ENCODE results near the gene FMO2.

Gene FMO2

GRCh38 chr1:171177261-171177660 is 7.8 kb upstream of the FMO2 start:
- no peaks in the 10 kb centered on the region for H3K9me3 Mint-ChIP-seq
- no peak overlapping the region for H3K4me3 Mint-ChIP-seq
- peaks cover 3% of the 10 kb centered on the region for H3K27me3 Mint-ChIP-seq (ENCODE audit: low read depth, poor library complexity)
- TF ChIP-seq CTCF (IDR thresholded peaks at IDR 0.05), result no peak
- DNase-seq, result no peak
- no peaks in the 10 kb centered on the region for H3K36me3 Mint-ChIP-seq (ENCODE audit: low read depth)
- no peaks in the 10 kb centered on the region for H3K4me1 Mint-ChIP-seq
- H3K27ac Mint-ChIP-seq, result no peak overlapping the region

- Mint-ChIP-seq H3K27me3 (ENCODE audit: low read depth, poor library complexity) (peaks cover 3% of the 10 kb centered on the region), H3K9me3 (no peaks in the 10 kb centered on the region), H3K36me3 (ENCODE audit: low read depth) (no peaks in the 10 kb centered on the region), H3K27ac (no peak overlapping the region), H3K4me3 (no peak overlapping the region), H3K4me1 (no peaks in the 10 kb centered on the region)
- no peak for TF ChIP-seq CTCF (IDR thresholded peaks at IDR 0.05)
- DNase-seq, result no peak
Measured at GRCh38 chr1:171179318-171180227, 5.5 kb upstream of the FMO2 start.

- Mint-ChIP-seq H3K27me3 (ENCODE audit: low read depth, poor library complexity) (peaks cover 3% of the 10 kb centered on the region), H3K4me3 (no peak overlapping the region), H3K27ac (no peak overlapping the region), H3K9me3 (no peaks in the 10 kb centered on the region), H3K4me1 (peaks cover 8% of the 10 kb centered on the region), H3K36me3 (ENCODE audit: low read depth) (no peaks in the 10 kb centered on the region)
- no peak for DNase-seq
- no peak for TF ChIP-seq CTCF (IDR thresholded peaks at IDR 0.05)
Measured at GRCh38 chr1:171180670-171181069, 4.4 kb upstream of the FMO2 start.

GRCh38 chr1:171188388-171189266 is 3.5 kb downstream of the FMO2 start:
- Mint-ChIP-seq H3K36me3 (ENCODE audit: low read depth) (no peaks in the 10 kb centered on the region), H3K9me3 (no peaks in the 10 kb centered on the region), H3K4me1 (peaks cover 15% of the 10 kb centered on the region), H3K27me3 (ENCODE audit: low read depth, poor library complexity) (no peaks in the 10 kb centered on the region), H3K4me3 (no peak overlapping the region), H3K27ac (no peak overlapping the region)
- DNase-seq, result peak; percentile 9
- peak; percentile 56 for TF ChIP-seq CTCF (IDR thresholded peaks at IDR 0.05)

- no peak overlapping the region for H3K4me3 Mint-ChIP-seq
- DNase-seq, result no peak
- H3K4me1 Mint-ChIP-seq, result peaks cover 5% of the 10 kb centered on the region
- no peaks in the 10 kb centered on the region for H3K9me3 Mint-ChIP-seq
- no peaks in the 10 kb centered on the region for H3K27me3 Mint-ChIP-seq (ENCODE audit: low read depth, poor library complexity)
- peak overlapping the region; percentile 13 for H3K27ac Mint-ChIP-seq
- no peaks in the 10 kb centered on the region for H3K36me3 Mint-ChIP-seq (ENCODE audit: low read depth)
- no peak for TF ChIP-seq CTCF (IDR thresholded peaks at IDR 0.05)
Measured at GRCh38 chr1:171191992-171192391, 6.9 kb downstream of the FMO2 start.
